OCI-LY1 (cell line): ENCODE data around the gene GBX2.

Experiments
- H2AFZ ChIP-seq: fragments of 200-600 bp; sonication (generic), shearing (Covaris generic); 2 replicates; pipeline ENCODE4 v1.6.0; 2014; ENCODE audit warnings: antibody characterized with exemption, mild to moderate bottlenecking, low read length
- H3F3A ChIP-seq: fragments of 200-600 bp; sonication (generic), shearing (Covaris generic); 2 replicates; pipeline ENCODE4 v1.6.0; 2014; ENCODE audit warnings: mild to moderate bottlenecking, antibody characterized with exemption, low read length, moderate library complexity; ENCODE audit not compliant: insufficient read depth
- H3K27ac ChIP-seq: fragments of 200-600 bp; sonication (generic); 2 replicates; pipeline ENCODE4 v1.5.1; 2014; ENCODE audit warnings: low read length, mixed run types, mild to moderate bottlenecking, low read depth; ENCODE audit not compliant: poor library complexity, severe bottlenecking
- H3K27me3 ChIP-seq: fragments of 200-600 bp; sonication (generic); 2 replicates; pipeline ENCODE4 v1.6.0; 2014; ENCODE audit warnings: antibody characterized with exemption, mild to moderate bottlenecking, low read length, moderate library complexity; ENCODE audit not compliant: insufficient read depth
- H3K36me3 ChIP-seq: fragments of 200-600 bp; sonication (generic); 2 replicates; pipeline ENCODE4 v1.6.1; 2014; ENCODE audit warnings: mild to moderate bottlenecking, antibody characterized with exemption, low read length, moderate library complexity, mixed read lengths; ENCODE audit not compliant: insufficient read depth
- H3K4me1 ChIP-seq: fragments of 200-600 bp; sonication (generic); 2 replicates; pipeline ENCODE4 v1.5.1; 2014; ENCODE audit warnings: mild to moderate bottlenecking, low read length, moderate library complexity; ENCODE audit not compliant: insufficient read depth, severe bottlenecking
- H3K4me2 ChIP-seq: fragments of 200-600 bp; sonication (generic), shearing (Covaris generic); 2 replicates; pipeline ENCODE4 v1.6.1; 2014; ENCODE audit warnings: low read length
- H3K4me3 ChIP-seq: fragments of 200-600 bp; sonication (generic); 2 replicates; pipeline ENCODE4 v1.5.1; 2014; ENCODE audit warnings: low read length, low read depth, mild to moderate bottlenecking, mixed read lengths; ENCODE audit not compliant: poor library complexity, severe bottlenecking
- H3K79me2 ChIP-seq: fragments of 200-600 bp; shearing (Covaris generic); 2 replicates; pipeline ENCODE4 v1.6.1; 2016; ENCODE audit warnings: mixed run types, low read length, mixed read lengths; ENCODE audit not compliant: insufficient read depth
- H3K9ac ChIP-seq: fragments of 200-600 bp; sonication (generic), shearing (Covaris generic); 2 replicates; pipeline ENCODE4 v1.6.1; 2014; ENCODE audit warnings: mild to moderate bottlenecking, low read length, mixed read lengths
- H3K9me2 ChIP-seq: fragments of 200-600 bp; sonication (generic), shearing (Covaris generic); 2 replicates; pipeline ENCODE4 v1.6.1; 2014; ENCODE audit warnings: low read depth, mild to moderate bottlenecking, low read length, mixed read lengths
- H3K9me3 ChIP-seq: fragments of 200-600 bp; shearing (Covaris generic); 2 replicates; pipeline ENCODE4 v1.6.1; 2014; ENCODE audit warnings: low read length, mixed read lengths
- H4K20me1 ChIP-seq: fragments of 200-600 bp; sonication (generic), shearing (Covaris generic); 2 replicates; pipeline ENCODE4 v1.6.0; 2016; ENCODE audit warnings: mild to moderate bottlenecking, low read length; ENCODE audit not compliant: insufficient read depth
- EZH2 ChIP-seq: fragments of 200-600 bp; sonication (generic), shearing (Covaris generic); IDR thresholded peaks from 2 replicates; pipeline ENCODE4 v1.8.0; 2017; ENCODE audit warnings: borderline replicate concordance, mixed run types, mild to moderate bottlenecking, antibody characterized with exemption, low read length, moderate library complexity, mixed read lengths
- TF ChIP-seq, protein P1 (sequence below): fragments of 200-600 bp; sonication (generic), shearing (Covaris generic); IDR thresholded peaks from 2 replicates; pipeline ENCODE4 v1.5.1; 2017; ENCODE audit warnings: mild to moderate bottlenecking, antibody characterized with exemption, low read length, moderate library complexity, mixed read lengths

The GBX2 gene

DNA sequence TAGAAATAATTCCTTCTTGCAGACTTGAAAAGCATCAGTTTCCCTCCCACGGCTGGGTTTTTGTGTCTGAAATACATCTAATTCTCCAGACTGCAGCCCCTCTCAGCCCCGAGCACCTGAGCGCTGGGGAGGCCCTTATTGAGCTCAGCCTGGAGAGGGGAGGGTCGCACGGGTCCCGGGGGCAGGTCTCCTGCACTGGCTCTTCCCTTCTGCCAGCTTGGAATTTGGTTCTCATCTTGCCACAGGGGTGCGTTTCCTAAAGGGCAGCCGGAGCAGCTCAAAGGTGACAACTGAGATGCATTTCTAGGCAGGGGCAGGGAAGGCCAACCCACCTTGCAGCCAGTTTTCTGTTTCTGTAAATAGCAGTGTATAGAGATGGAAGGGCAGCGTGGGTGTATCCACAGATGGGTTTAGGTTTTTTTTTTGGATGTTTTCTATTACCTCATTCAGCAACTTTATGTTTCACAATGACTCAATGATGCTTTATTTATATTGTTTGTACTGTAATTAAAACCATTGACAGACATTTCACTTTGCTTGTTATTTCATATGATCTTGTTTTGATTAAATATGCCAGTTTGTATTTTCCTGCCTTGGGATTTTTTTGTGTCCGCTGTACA, 37.0 kb downstream of the GBX2 start:
- Histone ChIP-seq H3K9ac (no peak overlapping the region), H4K20me1 (no peaks in the 10 kb centered on the region), H3F3A (no peaks in the 10 kb centered on the region), H3K27ac (no peak overlapping the region), H3K27me3 (no peaks in the 10 kb centered on the region), H3K9me2 (no peaks in the 10 kb centered on the region), H3K4me2 (no peak overlapping the region), H2AFZ (no peak overlapping the region), H3K4me1 (no peaks in the 10 kb centered on the region), H3K9me3 (no peaks in the 10 kb centered on the region), H3K79me2 (no peaks in the 10 kb centered on the region), H3K4me3 (no peak overlapping the region), H3K36me3 (no peaks in the 10 kb centered on the region)
- TF ChIP-seq, protein P1, sequence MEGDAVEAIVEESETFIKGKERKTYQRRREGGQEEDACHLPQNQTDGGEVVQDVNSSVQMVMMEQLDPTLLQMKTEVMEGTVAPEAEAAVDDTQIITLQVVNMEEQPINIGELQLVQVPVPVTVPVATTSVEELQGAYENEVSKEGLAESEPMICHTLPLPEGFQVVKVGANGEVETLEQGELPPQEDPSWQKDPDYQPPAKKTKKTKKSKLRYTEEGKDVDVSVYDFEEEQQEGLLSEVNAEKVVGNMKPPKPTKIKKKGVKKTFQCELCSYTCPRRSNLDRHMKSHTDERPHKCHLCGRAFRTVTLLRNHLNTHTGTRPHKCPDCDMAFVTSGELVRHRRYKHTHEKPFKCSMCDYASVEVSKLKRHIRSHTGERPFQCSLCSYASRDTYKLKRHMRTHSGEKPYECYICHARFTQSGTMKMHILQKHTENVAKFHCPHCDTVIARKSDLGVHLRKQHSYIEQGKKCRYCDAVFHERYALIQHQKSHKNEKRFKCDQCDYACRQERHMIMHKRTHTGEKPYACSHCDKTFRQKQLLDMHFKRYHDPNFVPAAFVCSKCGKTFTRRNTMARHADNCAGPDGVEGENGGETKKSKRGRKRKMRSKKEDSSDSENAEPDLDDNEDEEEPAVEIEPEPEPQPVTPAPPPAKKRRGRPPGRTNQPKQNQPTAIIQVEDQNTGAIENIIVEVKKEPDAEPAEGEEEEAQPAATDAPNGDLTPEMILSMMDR = no peak
- TF ChIP-seq EZH2 = no peak

DNA sequence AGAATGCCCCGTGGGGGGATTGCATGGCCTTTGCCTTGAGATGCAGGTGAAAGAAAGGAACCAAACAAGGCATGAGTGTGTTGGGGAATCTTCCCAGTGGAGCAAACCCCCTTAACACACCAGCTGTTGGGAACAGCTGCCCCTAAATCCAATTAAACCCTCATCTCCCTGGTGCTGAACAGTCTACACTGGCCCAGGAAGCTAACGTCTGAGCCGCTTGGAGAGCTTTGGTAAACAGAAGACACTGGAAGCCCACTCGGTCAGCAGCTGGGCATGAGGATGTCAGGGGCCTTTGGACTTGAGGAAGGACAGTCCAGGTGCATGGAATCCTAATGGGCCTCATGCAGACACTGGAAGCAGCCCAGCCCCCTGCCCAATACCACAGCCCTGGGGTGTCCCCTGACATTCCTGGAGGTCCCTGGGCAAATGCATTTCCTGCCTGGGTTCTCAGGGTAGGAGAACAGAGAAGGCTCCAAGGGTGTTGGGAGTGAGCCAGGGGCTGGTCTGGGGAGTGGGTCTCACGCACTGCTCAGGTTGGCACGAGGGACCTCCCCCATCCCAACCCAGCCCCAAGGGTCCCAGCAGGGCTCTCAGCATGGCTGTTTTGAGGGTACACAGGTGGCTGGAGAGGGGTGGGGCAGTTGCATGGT, 37.7 kb downstream of the GBX2 start:
- no peaks in the 10 kb centered on the region for H4K20me1 ChIP-seq
- H3K4me1 ChIP-seq = no peaks in the 10 kb centered on the region
- no peak overlapping the region for H3K4me3 ChIP-seq
- no peaks in the 10 kb centered on the region for H3K9me3 ChIP-seq
- H3F3A ChIP-seq = no peaks in the 10 kb centered on the region
- no peaks in the 10 kb centered on the region for H3K9me2 ChIP-seq
- H3K27ac ChIP-seq = no peak overlapping the region
- H3K79me2 ChIP-seq = no peaks in the 10 kb centered on the region
- H2AFZ ChIP-seq = no peak overlapping the region
- H3K4me2 ChIP-seq = no peak overlapping the region
- no peak overlapping the region for H3K9ac ChIP-seq
- TF ChIP-seq, protein P1 = no peak
- no peak for TF ChIP-seq EZH2
- no peaks in the 10 kb centered on the region for H3K36me3 ChIP-seq
- no peaks in the 10 kb centered on the region for H3K27me3 ChIP-seq

DNA sequence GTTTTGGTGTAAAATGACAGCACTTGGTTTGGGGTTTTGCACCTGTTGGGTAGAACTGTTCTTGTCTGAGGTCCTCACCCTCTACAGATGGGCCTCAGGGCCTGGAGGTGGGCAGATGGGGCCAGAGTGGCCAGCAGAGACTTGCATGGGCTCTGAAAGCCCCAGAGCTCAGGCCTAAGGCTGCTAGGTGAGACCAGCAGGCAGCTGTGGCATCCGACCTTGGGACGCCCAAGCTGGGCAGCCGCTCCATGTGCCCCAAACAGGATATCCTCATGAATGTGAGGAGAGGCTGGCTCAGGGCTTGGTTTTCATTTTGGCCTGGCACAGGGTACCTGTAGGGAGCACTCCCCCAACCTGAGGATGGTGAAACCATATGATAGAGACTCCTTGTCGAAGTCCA, 38.3 kb downstream of the GBX2 start:
- no peaks in the 10 kb centered on the region for H3K79me2 ChIP-seq
- no peaks in the 10 kb centered on the region for H3K9me2 ChIP-seq
- no peaks in the 10 kb centered on the region for H3K36me3 ChIP-seq
- no peaks in the 10 kb centered on the region for H4K20me1 ChIP-seq
- H2AFZ ChIP-seq = no peak overlapping the region
- no peak overlapping the region for H3K9ac ChIP-seq
- H3K27ac ChIP-seq = no peak overlapping the region
- no peaks in the 10 kb centered on the region for H3K27me3 ChIP-seq
- H3K4me2 ChIP-seq = no peak overlapping the region
- no peaks in the 10 kb centered on the region for H3K9me3 ChIP-seq
- H3K4me1 ChIP-seq = no peaks in the 10 kb centered on the region
- H3F3A ChIP-seq = no peaks in the 10 kb centered on the region
- H3K4me3 ChIP-seq = no peak overlapping the region
- TF ChIP-seq, protein P1 = no peak
- TF ChIP-seq EZH2 = no peak
